GM23338 (cell line): ENCODE measurements around the gene VPREB3. TPM values are rescaled to one million over a fixed set of nuclear protein-coding genes. Genes with fewer than 3 reads are reported as not detected.
A peak's percentile ranks its signal among the peaks of the same experiment; 100 is the strongest.

ENCODE experiments used
- ATAC-seq: fragments of 200-7000 bp; cut with Tn5 transposase; 3 replicates; pipeline ENCODE4 v1.9.1; 2020
- DNase-seq: peaks from one replicate; pipeline ENCODE4 v3.0.0-alpha.2; 2015; ENCODE audit warnings: low spot score
- H2AFZ ChIP-seq: fragments of 200-600 bp; sonication (generic); 2 replicates; pipeline ENCODE4 v1.8.0; 2016; ENCODE audit warnings: antibody characterized with exemption, mild to moderate bottlenecking, moderate library complexity
- H3F3A ChIP-seq: fragments of 200-600 bp; sonication (generic); replicated peaks from 2 replicates; pipeline ENCODE4 v1.8.0; 2017; ENCODE audit warnings: antibody characterized with exemption, mixed run types, low read depth
- H3K27ac ChIP-seq: fragments of 200-600 bp; sonication (generic); 2 replicates; pipeline ENCODE4 v1.6.1; 2016; ENCODE audit warnings: low read depth
- H3K27me3 ChIP-seq: fragments of 200-600 bp; sonication (generic); 2 replicates; pipeline ENCODE4 v1.8.0; 2016; ENCODE audit warnings: mild to moderate bottlenecking, mixed run types, moderate library complexity; ENCODE audit not compliant: insufficient read depth
- H3K36me3 ChIP-seq: fragments of 200-600 bp; sonication (generic); 2 replicates; pipeline ENCODE4 v1.8.0; 2016; ENCODE audit warnings: mild to moderate bottlenecking; ENCODE audit not compliant: insufficient read depth
- H3K4me1 ChIP-seq: fragments of 200-600 bp; sonication (generic); 2 replicates; pipeline ENCODE4 v1.8.0; 2016; ENCODE audit warnings: mild to moderate bottlenecking, moderate library complexity; ENCODE audit not compliant: insufficient read depth
- H3K4me2 ChIP-seq: fragments of 200-600 bp; sonication (generic); 2 replicates; pipeline ENCODE4 v1.7.1; 2017; ENCODE audit warnings: mixed run types
- H3K4me3 ChIP-seq: fragments of 200-600 bp; sonication (generic); 2 replicates; pipeline ENCODE4 v1.6.1; 2016; ENCODE audit warnings: mixed run types
- H3K79me2 ChIP-seq: fragments of 200-600 bp; sonication (generic); replicated peaks from 2 replicates; pipeline ENCODE4 v1.8.0; 2017; ENCODE audit warnings: mild to moderate bottlenecking; ENCODE audit not compliant: insufficient read depth
- H3K9me2 ChIP-seq: fragments of 200-600 bp; sonication (generic); 2 replicates; pipeline ENCODE4 v1.8.0; 2017; ENCODE audit not compliant: insufficient read depth
- H4K20me1 ChIP-seq: fragments of 200-600 bp; sonication (generic); replicated peaks from 2 replicates; pipeline ENCODE4 v1.8.0; 2017; ENCODE audit warnings: mild to moderate bottlenecking; ENCODE audit not compliant: insufficient read depth
- H3K27ac Mint-ChIP-seq: 2 replicates; pipeline ENCODE4 v1.8.0; 2020; ENCODE audit warnings: inconsistent platforms, mild to moderate bottlenecking, moderate library complexity, mixed read lengths
- H3K27me3 Mint-ChIP-seq: 3 replicates; pipeline ENCODE4 v1.8.0; 2022; ENCODE audit warnings: low read depth, mild to moderate bottlenecking, moderate library complexity, mixed read lengths, inconsistent platforms; ENCODE audit not compliant: insufficient read depth, poor library complexity
- H3K36me3 Mint-ChIP-seq: 3 replicates; pipeline ENCODE4 v1.8.0; 2021; ENCODE audit warnings: low read depth, mild to moderate bottlenecking, inconsistent platforms, moderate library complexity, mixed read lengths
- H3K4me1 Mint-ChIP-seq: 3 replicates; pipeline ENCODE4 v1.8.0; 2020; ENCODE audit warnings: mild to moderate bottlenecking, inconsistent platforms, mixed read lengths
- H3K4me3 Mint-ChIP-seq: 3 replicates; pipeline ENCODE4 v1.8.0; 2021; ENCODE audit warnings: moderate library complexity, mild to moderate bottlenecking, inconsistent platforms, mixed read lengths
- H3K9me3 Mint-ChIP-seq: 3 replicates; pipeline ENCODE4 v1.8.0; 2020; ENCODE audit warnings: moderate library complexity, mild to moderate bottlenecking, inconsistent platforms, mixed read lengths
- CREB1 ChIP-seq: fragments of 250-450 bp; sonication (Bioruptor Pico); IDR thresholded peaks from 2 replicates; pipeline ENCODE4 v1.5.0; 2020; ENCODE audit warnings: low read depth, mild to moderate bottlenecking, moderate library complexity
- CTCF ChIP-seq, 2 experiments: fragments of 200-600 bp in 1 of 2; sonication (generic) in 1 of 2; conservative IDR thresholded peaks; 2 replicates each; pipeline versions ENCODE4 v1.5.1 to v1.6.1; 2016 to 2017; ENCODE audit warnings: antibody characterized with exemption in 2 of 2, low read depth in 2 of 2, mild to moderate bottlenecking in 2 of 2, moderate library complexity in 1 of 2
- ETS1 ChIP-seq: IDR thresholded peaks from 2 replicates; pipeline ENCODE4 v1.6.1; 2016; ENCODE audit warnings: antibody characterized with exemption
- EZH2 ChIP-seq: fragments of 200-600 bp; sonication (generic); IDR thresholded peaks from one replicate; pipeline ENCODE4 v1.8.0; 2017; ENCODE audit warnings: antibody characterized with exemption, mild to moderate bottlenecking, low read depth; ENCODE audit not compliant: unreplicated experiment
- EZH2phosphoT487 ChIP-seq: fragments of 200-600 bp; sonication (generic); IDR thresholded peaks from one replicate; pipeline ENCODE4 v1.8.1; 2018; ENCODE audit warnings: antibody characterized with exemption; ENCODE audit not compliant: unreplicated experiment
- JUNB ChIP-seq: IDR thresholded peaks from one replicate; pipeline ENCODE4 v1.6.1; 2016; ENCODE audit warnings: antibody characterized with exemption; ENCODE audit not compliant: unreplicated experiment
- NANOG ChIP-seq: IDR thresholded peaks from 2 replicates; pipeline ENCODE4 v1.6.1; 2016; ENCODE audit warnings: antibody characterized with exemption, borderline replicate concordance
- POLR2AphosphoS5 ChIP-seq: IDR thresholded peaks from 2 replicates; pipeline ENCODE4 v1.6.1; 2016; ENCODE audit warnings: antibody characterized with exemption, low read depth
- REST ChIP-seq: IDR thresholded peaks from one replicate; pipeline ENCODE4 v1.6.1; 2018; ENCODE audit warnings: antibody characterized with exemption; ENCODE audit not compliant: unreplicated experiment
- STAT1 ChIP-seq: IDR thresholded peaks from one replicate; pipeline ENCODE4 v1.6.1; 2016; ENCODE audit warnings: antibody characterized with exemption; ENCODE audit not compliant: unreplicated experiment
- ZNF114 ChIP-seq: fragments of 250-450 bp; sonication (Bioruptor Pico); IDR thresholded peaks from 2 replicates; pipeline ENCODE4 v1.5.0; 2020; ENCODE audit warnings: mild to moderate bottlenecking, moderate library complexity
- polyA plus RNA-seq: library from polyadenylated mRNA; unstranded; fragments of >200 nt; fragmentation: Nextera tagmentation; extraction: Ambion mirVana; gene quantifications from 2 replicates; pipeline ENCODE4 v1.2.1, GENCODE V29; 2016
- total RNA-seq: library from RNA; depleted of rRNA; stranded (reverse); fragments of >200 nt; shearing (Covaris generic); gene quantifications from 2 replicates; pipeline ENCODE4 v1.2.3, GENCODE V29; 2014

VPREB3 gene
- total and polyA plus RNA-seq, 2 experiments from 2014 or later: 1.1 TPM; not detected in 1

DNA sequence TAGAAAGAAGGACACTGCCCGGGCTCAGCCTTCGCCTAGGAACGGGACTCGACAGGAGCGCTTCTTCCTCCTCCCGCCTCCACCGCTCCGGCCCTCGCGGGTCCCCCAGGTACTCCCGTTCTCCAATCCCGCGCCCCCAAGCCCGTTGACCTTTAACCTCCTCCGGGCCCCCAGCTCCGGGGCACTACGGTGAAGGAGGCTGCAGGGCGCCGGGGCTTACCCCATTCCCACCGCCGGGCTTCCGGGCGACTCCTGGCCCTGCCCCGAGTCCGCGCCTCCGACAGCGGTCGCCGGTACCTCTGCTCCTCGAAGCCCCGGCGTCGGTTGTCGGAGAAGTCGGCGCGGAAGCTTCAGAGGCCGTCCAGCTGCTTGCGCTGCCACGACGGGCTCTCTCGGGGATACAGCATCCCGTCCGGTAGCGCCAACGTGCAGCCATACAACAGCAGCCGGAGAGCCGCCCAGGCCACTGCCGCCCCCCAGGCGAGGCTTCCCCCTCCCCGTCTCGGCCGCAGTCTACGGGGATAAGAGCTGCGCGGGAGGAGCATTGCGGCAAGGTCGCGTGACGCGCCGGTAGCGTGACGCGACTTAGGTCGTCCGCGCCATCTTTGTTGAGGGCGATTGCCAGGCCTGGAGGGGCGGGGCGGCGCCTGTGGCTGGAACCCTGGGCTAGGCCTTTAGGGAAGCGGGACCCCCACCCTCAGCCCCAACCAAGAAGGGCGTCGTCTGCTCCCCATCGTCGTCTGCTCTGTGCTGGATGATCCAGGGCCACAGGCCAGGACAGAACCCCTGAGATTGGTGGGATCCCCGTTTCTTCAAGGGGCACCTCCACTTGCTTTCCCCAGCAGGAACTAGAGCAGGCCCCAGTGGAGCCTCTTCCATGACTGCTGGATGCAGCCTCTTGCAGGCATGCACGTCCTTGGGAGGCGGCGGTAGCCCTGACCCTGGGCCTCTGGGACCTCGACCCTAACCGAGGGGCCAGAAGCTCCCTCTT lies 37.1 kb downstream of the VPREB3 start:
- peak overlapping the region; percentile 78 for H3K27ac Mint-ChIP-seq
- H3F3A ChIP-seq: no peaks in the 10 kb centered on the region
- H3K4me2 ChIP-seq: peak overlapping the region; percentile 90
- H3K36me3 ChIP-seq: peaks cover 8% of the 10 kb centered on the region; the same call in 1 of the 2 replicates
- ATAC-seq (peak; percentile 88), DNase-seq (peak; percentile 96)
- H3K9me3 Mint-ChIP-seq: no peaks in the 10 kb centered on the region
- peaks cover 15% of the 10 kb centered on the region for H3K36me3 Mint-ChIP-seq
- peaks cover 10% of the 10 kb centered on the region for H3K79me2 ChIP-seq
- peaks cover 2% of the 10 kb centered on the region for H3K27me3 Mint-ChIP-seq
- TF ChIP-seq REST (no peak), STAT1 (no peak), ETS1 (peak; percentile 84; the same call in 1 of the 2 replicates), EZH2 (no peak), POLR2AphosphoS5 (peak; percentile 97), CREB1 (CRISPR knock-in tag) (peak; percentile 97), CTCF (conservative IDR thresholded peaks at IDR 0.05; ENCODE audit: low read depth in 2 of 2) (no peak), JUNB (no peak), EZH2phosphoT487 (no peak), ZNF114 (CRISPR knock-in tag) (no peak), NANOG (no peak)
- no peaks in the 10 kb centered on the region for H3K27me3 ChIP-seq
- peak overlapping the region; percentile 98 for H2AFZ ChIP-seq
- H3K4me3 ChIP-seq: peak overlapping the region; percentile 92
- no peaks in the 10 kb centered on the region; the same call in 1 of the 2 replicates for H4K20me1 ChIP-seq
- peak overlapping the region; percentile 78 for H3K4me3 Mint-ChIP-seq
- peak overlapping the region; percentile 80; the same call in 1 of the 2 replicates for H3K27ac ChIP-seq
- H3K9me2 ChIP-seq: no peaks in the 10 kb centered on the region
- H3K4me1 Mint-ChIP-seq: peaks cover 4% of the 10 kb centered on the region; the same call in 2 of the 3 replicates
- H3K4me1 ChIP-seq: peaks cover 7% of the 10 kb centered on the region; the same call in 1 of the 2 replicates
